HCT116 (cell line): ENCODE results near the gene NEURL4. TPM values are rescaled to one million over a fixed set of nuclear protein-coding genes. Genes with fewer than 3 reads are reported as not detected.

Experiments
- ATAC-seq: fragments of 200-7000 bp; cut with Tn5 transposase; 2 replicates; pipeline ENCODE4 v1.9.1; 2020; ENCODE audit warnings: mild to moderate bottlenecking, moderate library complexity
- BruUV-seq: library from RNA; stranded (reverse); fragments of 400-500 nt; replicated peaks from 2 replicates; lab custom pipeline; 2021; lab: Mats Ljungman, UMichigan
- CTCF ChIA-PET: fragments of 300-600 bp; sonication (Branson Sonifier 250); formaldehyde crosslinking; loops from one replicate; lab custom pipeline; 2021; ENCODE audit warnings: antibody characterized with exemption; lab: Charles Lee
- POLR2A ChIA-PET: fragments of 300-600, 350-600 bp; sonication (Branson Sonifier 250); formaldehyde crosslinking; loops from one replicate; lab custom pipeline; 2021; ENCODE audit warnings: antibody characterized with exemption; lab: Charles Lee
- RAD21 ChIA-PET, 2 experiments: fragments of 300-600 bp; sonication (Branson Sonifier 250); formaldehyde crosslinking; loops; one replicate each; lab custom pipeline; 2023; ENCODE audit warnings: low total read pairs in 2 of 2; ENCODE audit not compliant: uncharacterized antibody in 2 of 2, unreplicated experiment in 2 of 2, low non-redundant PET in 1 of 2; lab: Charles Lee
- DNase-seq: peaks from one replicate; pipeline ENCODE4 v3.0.0-alpha.2; 2010; ENCODE audit warnings: low read depth, low spot score
- H2AFZ ChIP-seq: fragments of 200-600 bp; shearing (Covaris generic), sonication (generic); 2 replicates; pipeline ENCODE4 v1.6.1; 2017; ENCODE audit warnings: low read depth, mixed run types, mixed read lengths, antibody characterized with exemption, low read length; ENCODE audit not compliant: poor library complexity, severe bottlenecking
- H3K27ac ChIP-seq: 2 replicates; pipeline ENCODE4 v1.5.1; 2012; ENCODE audit warnings: low read depth, low read length
- H3K27me3 ChIP-seq: fragments of 200-600 bp; sonication (generic); 2 replicates; pipeline ENCODE4 v1.6.1; 2016; ENCODE audit warnings: mixed run types, low read length, mixed read lengths; ENCODE audit not compliant: insufficient read depth
- H3K36me3 ChIP-seq, 2 experiments: fragments of 200-500 bp in 1 of 2; fragments of 200-600 bp in 1 of 2; sonication (Bioruptor generic) in 1 of 2; sonication (generic) in 1 of 2; 2 replicates each; pipeline versions ENCODE4 v1.5.1 to v1.6.1; 2014 to 2016; ENCODE audit warnings: low read length in 2 of 2, inconsistent platforms in 1 of 2, mixed read lengths in 1 of 2, mixed run types in 1 of 2; ENCODE audit not compliant: insufficient read depth in 2 of 2, control insufficient read depth in 1 of 2
- H3K4me1 ChIP-seq, 2 experiments: fragments of 200-600 bp in 1 of 2; sonication (generic) in 1 of 2; 2 replicates each; pipeline versions ENCODE4 v1.5.1 to v1.6.1; 2012 to 2017; ENCODE audit warnings: low read length in 2 of 2, inconsistent platforms in 1 of 2, mild to moderate bottlenecking in 1 of 2, mixed read lengths in 1 of 2, mixed run types in 1 of 2, moderate library complexity in 1 of 2; ENCODE audit not compliant: insufficient read depth in 2 of 2, control insufficient read depth in 1 of 2
- H3K4me2 ChIP-seq: fragments of 200-600 bp; sonication (generic); 2 replicates; pipeline ENCODE4 v1.6.1; 2017; ENCODE audit warnings: mixed run types, low read length, mixed read lengths
- H3K4me3 ChIP-seq, 2 experiments: fragments of 200-600 bp in 1 of 2; sonication (generic) in 1 of 2; replicated peaks in 1 of 2; 2 replicates each; pipeline ENCODE4 v1.5.1; 2011 to 2016; ENCODE audit warnings: low read length in 2 of 2, control low read depth in 1 of 2, low read depth in 1 of 2, mild to moderate bottlenecking in 1 of 2, mixed read lengths in 1 of 2, mixed run types in 1 of 2
- H3K79me2 ChIP-seq: fragments of 200-600 bp; sonication (generic); 2 replicates; pipeline ENCODE4 v1.6.1; 2017; ENCODE audit warnings: mild to moderate bottlenecking, mixed run types, low read length, moderate library complexity, mixed read lengths; ENCODE audit not compliant: insufficient read depth
- H3K9ac ChIP-seq: fragments of 200-600 bp; sonication (generic); 2 replicates; pipeline ENCODE4 v1.6.1; 2016; ENCODE audit warnings: low read length, mixed read lengths
- H3K9me2 ChIP-seq: fragments of 200-600 bp; sonication (generic), shearing (Covaris generic); 2 replicates; pipeline ENCODE4 v1.6.1; 2017; ENCODE audit warnings: mixed run types, mild to moderate bottlenecking, moderate library complexity; ENCODE audit not compliant: insufficient read depth
- H3K9me3 ChIP-seq, 2 experiments: fragments of 200-500 bp in 1 of 2; fragments of 200-600 bp in 1 of 2; sonication (Bioruptor generic) in 1 of 2; sonication (generic) in 1 of 2; 2 replicates each; pipeline ENCODE4 v1.6.1; 2014 to 2017; ENCODE audit warnings: low read length in 2 of 2, mixed read lengths in 2 of 2, inconsistent platforms in 1 of 2, low read depth in 1 of 2, mild to moderate bottlenecking in 1 of 2, mixed run types in 1 of 2, moderate library complexity in 1 of 2; ENCODE audit not compliant: control insufficient read depth in 1 of 2, insufficient read depth in 1 of 2
- H4K20me1 ChIP-seq: fragments of 200-600 bp; sonication (generic), shearing (Covaris generic); 2 replicates; pipeline ENCODE4 v1.6.1; 2017; ENCODE audit warnings: mixed run types, mild to moderate bottlenecking, moderate library complexity; ENCODE audit not compliant: insufficient read depth
- CEBPB ChIP-seq: IDR thresholded peaks from 2 replicates; pipeline ENCODE4 v1.6.1; 2012; ENCODE audit warnings: low read depth
- EZH2 ChIP-seq: fragments of 200-600 bp; sonication (generic); IDR thresholded peaks from 2 replicates; pipeline ENCODE4 v1.6.1; 2017; ENCODE audit warnings: antibody characterized with exemption, mixed run types
- EZH2phosphoT487 ChIP-seq: fragments of 200-600 bp; IDR thresholded peaks from 2 replicates; pipeline ENCODE4 v1.6.1; 2018; ENCODE audit warnings: antibody characterized with exemption, borderline replicate concordance
- FOSL1 ChIP-seq: IDR thresholded peaks from 2 replicates; pipeline ENCODE4 v1.6.1; 2012; ENCODE audit warnings: low read depth
- MAX ChIP-seq: IDR thresholded peaks from 2 replicates; pipeline ENCODE4 v1.6.1; 2012
- POLR2AphosphoS5 ChIP-seq: IDR thresholded peaks from 2 replicates; pipeline ENCODE4 v1.6.1; 2011; ENCODE audit warnings: mild to moderate bottlenecking, low read depth, low read length, moderate library complexity
- RAD21 ChIP-seq: IDR thresholded peaks from 2 replicates; pipeline ENCODE4 v1.6.1; 2012; ENCODE audit warnings: low read depth, mild to moderate bottlenecking
- TCF7L2 ChIP-seq: IDR thresholded peaks from 2 replicates; pipeline ENCODE4 v1.7.0; 2011; ENCODE audit warnings: borderline replicate concordance, inconsistent platforms; ENCODE audit not compliant: insufficient read depth, insufficient read length; ENCODE audit errors: extremely low read depth
- YY1 ChIP-seq: IDR thresholded peaks from 2 replicates; pipeline ENCODE4 v1.6.1; 2011; ENCODE audit warnings: low read length, low read depth, moderate library complexity, mild to moderate bottlenecking; ENCODE audit not compliant: insufficient replicate concordance; ENCODE audit errors: extremely low read depth
- ZFX ChIP-seq: fragments of 450-650 bp; IDR thresholded peaks from 2 replicates; pipeline ENCODE4 v1.6.1; 2017
- ZNF274 ChIP-seq: fragments of 200-500 bp; sonication (Bioruptor generic); IDR thresholded peaks from 2 replicates; pipeline ENCODE4 v1.6.1; 2014; ENCODE audit warnings: mild to moderate bottlenecking, low read depth, low read length, inconsistent platforms
- intact Hi-C: fragments of 100-400 bp; cut with micrococcal nuclease; formaldehyde crosslinking; loops from 2 replicates; pipeline ENCODE4 v1.10.0; 2022
- total RNA-seq: library from RNA; stranded (reverse); gene quantifications from one replicate; pipeline ENCODE4 v1.2.1, GENCODE V29; 2021; ENCODE audit not compliant: unreplicated experiment
- TF ChIP-seq, protein P1 (sequence below): IDR thresholded peaks from 2 replicates; pipeline ENCODE4 v1.6.1; 2012
- TF ChIP-seq, protein P2 (sequence below): IDR thresholded peaks from 2 replicates; pipeline ENCODE4 v1.6.1; 2012; ENCODE audit warnings: low read depth

Gene NEURL4
- total RNA-seq, 1 experiment from 2014 or later: 56.9 TPM

- TF ChIP-seq CEBPB: no peak
- no peak for TF ChIP-seq POLR2AphosphoS5
- no peaks in the 10 kb centered on the region for H3K4me1 ChIP-seq
- ATAC-seq: no peak
- H3K9ac ChIP-seq: no peak overlapping the region
- ChIA-PET POLR2A (no interaction called here), RAD21 (no interaction called here), CTCF (interaction anchor here (2.0 kb wide), 1 partner anchor 8 kb away, joined by 7 read pairs; no protein-coding TSS in a partner anchor)
- no peaks in the 10 kb centered on the region for H3K79me2 ChIP-seq
- intact Hi-C loops: no loop called here
- H3K36me3 ChIP-seq: peaks cover 29 to 65% of the 10 kb centered on the region in 2 experiments; a peak in 3 of 4 replicates
- no peak overlapping the region for H3K4me3 ChIP-seq
- DNase-seq: no peak
- no peaks in the 10 kb centered on the region for H3K9me3 ChIP-seq
- BruUV-seq: no TSS peak
- H3K27me3 ChIP-seq: no peaks in the 10 kb centered on the region
- no peak overlapping the region for H2AFZ ChIP-seq
- no peak overlapping the region for H3K4me2 ChIP-seq
- H3K27ac ChIP-seq: no peak overlapping the region
- no peaks in the 10 kb centered on the region for H3K9me2 ChIP-seq
- H4K20me1 ChIP-seq: no peaks in the 10 kb centered on the region
Observed at GRCh38 chr17:7321466-7321865, 7.7 kb downstream of the NEURL4 start.

DNA sequence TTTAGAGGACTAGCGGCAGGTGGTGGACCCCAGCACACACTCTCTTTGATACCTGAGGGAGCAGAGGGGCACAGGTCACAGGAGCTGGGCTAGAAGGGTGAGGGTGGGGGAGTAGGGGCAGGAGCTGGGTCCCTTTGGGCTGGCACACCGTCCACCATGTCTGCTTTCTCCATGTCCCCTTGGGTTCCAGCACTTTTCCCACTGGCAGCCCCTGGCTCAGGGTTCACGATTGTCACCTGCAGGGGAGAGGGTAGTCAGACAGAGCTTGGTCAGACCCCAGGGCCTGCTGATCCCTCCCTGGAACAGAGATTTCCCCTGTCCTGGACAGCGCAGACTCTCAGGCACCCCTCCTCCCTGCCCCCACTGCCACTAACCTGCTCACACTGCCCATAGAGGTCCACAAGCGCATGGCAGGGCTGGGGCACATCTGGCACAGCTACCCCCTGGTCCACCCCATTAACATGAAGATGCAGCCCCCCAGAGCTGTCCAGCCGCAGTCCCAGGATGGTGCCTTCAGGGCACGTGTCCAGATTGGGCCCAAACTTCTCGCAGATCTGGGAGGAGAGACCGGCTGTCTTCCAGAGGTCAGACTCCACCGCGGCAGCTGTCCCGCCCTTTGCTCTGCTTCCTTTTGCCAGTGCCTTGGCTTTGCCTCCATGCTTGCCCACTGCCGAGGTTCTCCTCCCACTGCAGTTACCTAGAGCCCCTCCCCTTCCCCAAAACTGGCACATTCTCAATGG lies 10.8 kb downstream of the NEURL4 start:
- POLR2A ChIA-PET: no interaction called here
- intact Hi-C loops: no loop called here
- TF ChIP-seq RAD21 (no peak), YY1 (no peak), MAX (no peak), POLR2AphosphoS5 (no peak), EZH2phosphoT487 (no peak), ZFX (no peak), ZNF274 (no peak), FOSL1 (no peak), TCF7L2 (no peak), EZH2 (no peak)
- TF ChIP-seq, protein P1, sequence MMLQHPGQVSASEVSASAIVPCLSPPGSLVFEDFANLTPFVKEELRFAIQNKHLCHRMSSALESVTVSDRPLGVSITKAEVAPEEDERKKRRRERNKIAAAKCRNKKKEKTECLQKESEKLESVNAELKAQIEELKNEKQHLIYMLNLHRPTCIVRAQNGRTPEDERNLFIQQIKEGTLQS: no peak
- TF ChIP-seq, protein P2, sequence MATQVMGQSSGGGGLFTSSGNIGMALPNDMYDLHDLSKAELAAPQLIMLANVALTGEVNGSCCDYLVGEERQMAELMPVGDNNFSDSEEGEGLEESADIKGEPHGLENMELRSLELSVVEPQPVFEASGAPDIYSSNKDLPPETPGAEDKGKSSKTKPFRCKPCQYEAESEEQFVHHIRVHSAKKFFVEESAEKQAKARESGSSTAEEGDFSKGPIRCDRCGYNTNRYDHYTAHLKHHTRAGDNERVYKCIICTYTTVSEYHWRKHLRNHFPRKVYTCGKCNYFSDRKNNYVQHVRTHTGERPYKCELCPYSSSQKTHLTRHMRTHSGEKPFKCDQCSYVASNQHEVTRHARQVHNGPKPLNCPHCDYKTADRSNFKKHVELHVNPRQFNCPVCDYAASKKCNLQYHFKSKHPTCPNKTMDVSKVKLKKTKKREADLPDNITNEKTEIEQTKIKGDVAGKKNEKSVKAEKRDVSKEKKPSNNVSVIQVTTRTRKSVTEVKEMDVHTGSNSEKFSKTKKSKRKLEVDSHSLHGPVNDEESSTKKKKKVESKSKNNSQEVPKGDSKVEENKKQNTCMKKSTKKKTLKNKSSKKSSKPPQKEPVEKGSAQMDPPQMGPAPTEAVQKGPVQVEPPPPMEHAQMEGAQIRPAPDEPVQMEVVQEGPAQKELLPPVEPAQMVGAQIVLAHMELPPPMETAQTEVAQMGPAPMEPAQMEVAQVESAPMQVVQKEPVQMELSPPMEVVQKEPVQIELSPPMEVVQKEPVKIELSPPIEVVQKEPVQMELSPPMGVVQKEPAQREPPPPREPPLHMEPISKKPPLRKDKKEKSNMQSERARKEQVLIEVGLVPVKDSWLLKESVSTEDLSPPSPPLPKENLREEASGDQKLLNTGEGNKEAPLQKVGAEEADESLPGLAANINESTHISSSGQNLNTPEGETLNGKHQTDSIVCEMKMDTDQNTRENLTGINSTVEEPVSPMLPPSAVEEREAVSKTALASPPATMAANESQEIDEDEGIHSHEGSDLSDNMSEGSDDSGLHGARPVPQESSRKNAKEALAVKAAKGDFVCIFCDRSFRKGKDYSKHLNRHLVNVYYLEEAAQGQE: no peak

More for the DNA sequence above, 10.8 kb downstream of the NEURL4 start:
- Histone ChIP-seq H3K27me3 (no peaks in the 10 kb centered on the region), H3K27ac (0 out of 2 replicates have a peak overlapping the region, but pooled peaks have one; percentile 18), H4K20me1 (0 out of 2 replicates have a peak, but pooled peaks cover 4% of the 10 kb centered on the region), H3K79me2 (peaks cover 16% of the 10 kb centered on the region), H3K4me2 (no peak overlapping the region), H2AFZ (no peak overlapping the region), H3K36me3 (peaks cover 25 to 49% of the 10 kb centered on the region in 2 experiments; a peak in 3 of 4 replicates), H3K9me2 (no peaks in the 10 kb centered on the region), H3K4me1 (peaks cover 13 to 24% of the 10 kb centered on the region in 2 experiments), H3K9ac (no peak overlapping the region), H3K9me3 (no peaks in the 10 kb centered on the region), H3K4me3 (no peak overlapping the region)
- ATAC-seq (no peak), DNase-seq (no peak)
- CTCF ChIA-PET: no interaction called here
- RAD21 ChIA-PET: no interaction called here
- no TSS peak for BruUV-seq
